CD4-positive, alpha-beta T cell treated with Interferon alpha-2 for 1 hour (primary cell): Measurements from ENCODE around the gene TSPYL6.
"Not testable (repeated sequence)": the region's sequence is repeated elsewhere in the genome, so short reads cannot be mapped to it uniquely, and the experiment has no call there.

Source experiments
- DNase-seq, 2 donors: peaks; one replicate each; pipeline ENCODE4 v3.0.0-alpha.2; 2020 to 2022

TSPYL6 gene

GRCh38 chr2:54256091-54256694 lies at the start of gene TSPYL6:
Gene TSPYL6 (minus strand): TSS chr2:54256229. CDS start chr2:54256151, 78 bp downstream.
- DNase-seq, result no peak

- DNase-seq, result no peak
Measured at GRCh38 chr2:54303631-54304030, 47.6 kb upstream of the TSPYL6 start.

GRCh38 chr2:54298514-54298913 lies 42.5 kb upstream of the TSPYL6 start:
- no peak for DNase-seq

GRCh38 chr2:54295911-54296310 lies 39.9 kb upstream of the TSPYL6 start:
- no peak for DNase-seq

GRCh38 chr2:54294665-54295064 lies 38.6 kb upstream of the TSPYL6 start:
- DNase-seq, result not testable (repeated sequence)

- no peak for DNase-seq
Measured at GRCh38 chr2:54290356-54291025, 34.5 kb upstream of the TSPYL6 start.

GRCh38 chr2:54289917-54290316 lies 33.9 kb upstream of the TSPYL6 start:
- DNase-seq, result no peak

- no peak for DNase-seq
Measured at GRCh38 chr2:54287532-54287931, 31.5 kb upstream of the TSPYL6 start.

GRCh38 chr2:54285451-54285850 lies 29.4 kb upstream of the TSPYL6 start:
- no peak for DNase-seq

- DNase-seq, result no peak
Measured at GRCh38 chr2:54284826-54285225, 28.8 kb upstream of the TSPYL6 start.

GRCh38 chr2:54279385-54279784 lies 23.4 kb upstream of the TSPYL6 start:
- DNase-seq, result no peak

GRCh38 chr2:54275541-54275940 lies 19.5 kb upstream of the TSPYL6 start:
- DNase-seq, result no peak

- DNase-seq, result no peak
Measured at GRCh38 chr2:54274781-54275242, 18.8 kb upstream of the TSPYL6 start.

- peak in 1 of 2 donors; percentile 4 for DNase-seq
Measured at GRCh38 chr2:54271843-54272627, 16.0 kb upstream of the TSPYL6 start.

- no peak for DNase-seq
Measured at GRCh38 chr2:54271189-54271588, 15.2 kb upstream of the TSPYL6 start.

- no peak for DNase-seq
Measured at GRCh38 chr2:54267577-54267976, 11.5 kb upstream of the TSPYL6 start.

GRCh38 chr2:54265081-54265480 lies 9.1 kb upstream of the TSPYL6 start:
- not testable (repeated sequence) for DNase-seq

GRCh38 chr2:54262015-54262765 lies 6.2 kb upstream of the TSPYL6 start:
- DNase-seq, result no peak

- no peak for DNase-seq
Measured at GRCh38 chr2:54261537-54261936, 5.5 kb upstream of the TSPYL6 start.

GRCh38 chr2:54260241-54260595 lies 4.2 kb upstream of the TSPYL6 start:
- no peak for DNase-seq

- DNase-seq, result no peak
Measured at GRCh38 chr2:54259413-54260240, 3.6 kb upstream of the TSPYL6 start.

- no peak for DNase-seq
Measured at GRCh38 chr2:54258166-54258565, 2.1 kb upstream of the TSPYL6 start.
